Measurements from ENCODE around the gene AATK. TPM values are rescaled to one million over a fixed set of nuclear protein-coding genes. Genes with fewer than 3 reads are reported as not detected.

Gene AATK
- total and polyA plus RNA-seq, 9 of the 15 experiments (the other 6 are each of a cell fraction or from before 2014, with no cell fraction given) = 0.11 to 0.55 (median 0.38) TPM; not detected in 5

GRCh38 chr17:81082177-81083073 lies 83.6 kb downstream of the AATK start (continued):
- no peak for TF ChIP-seq RUNX1 (IDR thresholded peaks at IDR 0.05; ENCODE audit: low read depth)
- TF ChIP-seq MAFF (IDR thresholded peaks at IDR 0.05; ENCODE audit: low read length) = no peak
- no peak for TF ChIP-seq RBM15 (IDR thresholded peaks at IDR 0.05; ENCODE audit: insufficient read depth, low read length)
- no peak for TF ChIP-seq ZKSCAN1 (IDR thresholded peaks at IDR 0.05; ENCODE audit: low read depth, low read length)

DNA sequence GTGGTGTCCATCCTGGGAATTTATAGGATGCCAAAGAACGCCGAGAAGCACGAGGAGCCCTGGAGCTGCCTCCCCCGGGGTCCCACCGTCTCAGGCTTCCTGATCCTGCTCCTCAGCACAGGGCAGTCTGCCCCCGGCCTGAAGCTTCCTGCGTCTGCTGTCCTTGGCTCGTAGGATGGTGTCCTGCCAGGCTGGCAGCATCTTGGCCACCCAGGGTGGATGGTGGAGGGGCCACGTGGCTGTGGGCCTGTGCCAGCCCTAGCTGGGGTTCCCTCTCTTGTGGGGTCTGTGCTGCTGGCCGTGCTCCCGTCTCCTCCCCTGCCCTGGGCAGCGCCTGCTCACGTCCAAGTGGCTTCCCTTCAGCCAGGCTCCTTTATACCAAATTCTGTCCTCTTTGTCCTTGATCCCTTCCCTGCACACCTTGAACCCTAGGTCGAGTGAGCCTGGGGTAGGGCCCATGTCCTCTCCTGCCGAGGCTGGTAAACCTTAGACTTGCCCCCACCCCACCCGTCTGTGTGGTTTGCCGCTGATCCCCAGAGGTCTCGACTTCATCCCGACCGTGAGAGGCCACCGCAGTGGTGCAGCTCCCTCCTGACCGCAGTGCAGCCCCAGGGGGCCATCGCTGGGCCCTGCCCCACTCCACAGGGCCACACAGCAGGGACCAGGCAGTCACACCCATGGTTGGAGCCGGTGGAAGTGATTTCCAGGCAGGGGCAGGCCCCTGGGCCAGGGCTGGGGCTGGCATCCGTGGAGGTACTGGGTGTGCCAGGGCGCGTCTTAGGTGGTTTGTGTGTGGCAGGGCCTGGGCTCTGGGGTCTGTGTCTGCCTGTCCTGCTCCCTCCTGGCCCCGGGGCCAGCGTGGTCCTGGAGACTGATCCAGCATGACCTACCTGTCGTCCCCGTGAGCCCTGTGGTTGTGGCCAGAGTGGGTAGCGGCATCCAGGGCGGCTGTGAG lies 84.5 kb downstream of the AATK start:
- H3K27me3 ChIP-seq (ENCODE audit: control insufficient read depth in 2 of 2, insufficient read depth in 2 of 2, low read length in 2 of 2) = no peaks in the 10 kb centered on the region
- H3K36me3 ChIP-seq (ENCODE audit: control insufficient read depth, insufficient read depth, low read length) = peaks cover 41% of the 10 kb centered on the region; the same call in 1 of the 3 replicates
- FAIRE-seq (no peak), DNase-seq (ENCODE audit: extremely low read depth in 1 of 4, low spot score in 3 of 4) (no peak), ATAC-seq (no peak)
- no peak overlapping the region for H3K4me3 ChIP-seq
- ChIA-PET POLR2A (interaction anchor here (1.6 to 2.2 kb wide), 2 partner anchors 9 to 11 kb away, joined by 5 to 7 read pairs; no protein-coding TSS in a partner anchor), CTCF (ENCODE audit: low intra/inter-chr PET ratio) (no interaction called here)
- peaks cover 0 to 55% of the 10 kb centered on the region in 2 experiments; a peak in 3 of 5 replicates for H3K4me1 ChIP-seq (replicated peaks in 1 of 2; ENCODE audit: control insufficient read depth in 2 of 2, insufficient read depth in 2 of 2, low read length in 2 of 2)
- intact Hi-C loops (cut with micrococcal nuclease) (no loop called here), in situ Hi-C loops (cut with MboI) (no loop called here)
- H3K27ac ChIP-seq (ENCODE audit: extremely low read depth, low read depth, low read length) = no peak overlapping the region
- no peak overlapping the region for H2AFZ ChIP-seq (ENCODE audit: low read depth, low read length)
- BruUV-seq (replicated peaks) = no TSS peak
- WGBS (ENCODE audit: insufficient coverage, low coverage, missing lambda C conversion rate) = 89% methylated on average over 27 of the region's 33 CpGs
- no peaks in the 10 kb centered on the region for H3K79me2 ChIP-seq (ENCODE audit: control insufficient read depth, insufficient read depth, low read length)
- H3K9me3 ChIP-seq (replicated peaks; ENCODE audit: control insufficient read depth, insufficient read depth, low read depth, low read length) = no peaks in the 10 kb centered on the region
- peaks cover 5% of the 10 kb centered on the region; the same call in 1 of the 2 replicates for H4K20me1 ChIP-seq (replicated peaks; ENCODE audit: control insufficient read depth, insufficient read depth, low read length)
- peak overlapping the region in 1 of 2 experiments; percentile 69; a peak in 2 of 4 replicates for H3K9ac ChIP-seq (ENCODE audit: insufficient read depth in 1 of 2, low read depth in 2 of 2, low read length in 2 of 2)
- H3K4me2 ChIP-seq (ENCODE audit: insufficient read depth, low read length) = no peak overlapping the region
- H3K9me1 ChIP-seq (ENCODE audit: control insufficient read depth, insufficient read depth, low read length) = no peaks in the 10 kb centered on the region
- TF ChIP-seq, protein P1, sequence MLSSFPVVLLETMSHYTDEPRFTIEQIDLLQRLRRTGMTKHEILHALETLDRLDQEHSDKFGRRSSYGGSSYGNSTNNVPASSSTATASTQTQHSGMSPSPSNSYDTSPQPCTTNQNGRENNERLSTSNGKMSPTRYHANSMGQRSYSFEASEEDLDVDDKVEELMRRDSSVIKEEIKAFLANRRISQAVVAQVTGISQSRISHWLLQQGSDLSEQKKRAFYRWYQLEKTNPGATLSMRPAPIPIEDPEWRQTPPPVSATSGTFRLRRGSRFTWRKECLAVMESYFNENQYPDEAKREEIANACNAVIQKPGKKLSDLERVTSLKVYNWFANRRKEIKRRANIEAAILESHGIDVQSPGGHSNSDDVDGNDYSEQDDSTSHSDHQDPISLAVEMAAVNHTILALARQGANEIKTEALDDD (IDR thresholded peaks at IDR 0.05) = no peak
- TF ChIP-seq, protein P2, sequence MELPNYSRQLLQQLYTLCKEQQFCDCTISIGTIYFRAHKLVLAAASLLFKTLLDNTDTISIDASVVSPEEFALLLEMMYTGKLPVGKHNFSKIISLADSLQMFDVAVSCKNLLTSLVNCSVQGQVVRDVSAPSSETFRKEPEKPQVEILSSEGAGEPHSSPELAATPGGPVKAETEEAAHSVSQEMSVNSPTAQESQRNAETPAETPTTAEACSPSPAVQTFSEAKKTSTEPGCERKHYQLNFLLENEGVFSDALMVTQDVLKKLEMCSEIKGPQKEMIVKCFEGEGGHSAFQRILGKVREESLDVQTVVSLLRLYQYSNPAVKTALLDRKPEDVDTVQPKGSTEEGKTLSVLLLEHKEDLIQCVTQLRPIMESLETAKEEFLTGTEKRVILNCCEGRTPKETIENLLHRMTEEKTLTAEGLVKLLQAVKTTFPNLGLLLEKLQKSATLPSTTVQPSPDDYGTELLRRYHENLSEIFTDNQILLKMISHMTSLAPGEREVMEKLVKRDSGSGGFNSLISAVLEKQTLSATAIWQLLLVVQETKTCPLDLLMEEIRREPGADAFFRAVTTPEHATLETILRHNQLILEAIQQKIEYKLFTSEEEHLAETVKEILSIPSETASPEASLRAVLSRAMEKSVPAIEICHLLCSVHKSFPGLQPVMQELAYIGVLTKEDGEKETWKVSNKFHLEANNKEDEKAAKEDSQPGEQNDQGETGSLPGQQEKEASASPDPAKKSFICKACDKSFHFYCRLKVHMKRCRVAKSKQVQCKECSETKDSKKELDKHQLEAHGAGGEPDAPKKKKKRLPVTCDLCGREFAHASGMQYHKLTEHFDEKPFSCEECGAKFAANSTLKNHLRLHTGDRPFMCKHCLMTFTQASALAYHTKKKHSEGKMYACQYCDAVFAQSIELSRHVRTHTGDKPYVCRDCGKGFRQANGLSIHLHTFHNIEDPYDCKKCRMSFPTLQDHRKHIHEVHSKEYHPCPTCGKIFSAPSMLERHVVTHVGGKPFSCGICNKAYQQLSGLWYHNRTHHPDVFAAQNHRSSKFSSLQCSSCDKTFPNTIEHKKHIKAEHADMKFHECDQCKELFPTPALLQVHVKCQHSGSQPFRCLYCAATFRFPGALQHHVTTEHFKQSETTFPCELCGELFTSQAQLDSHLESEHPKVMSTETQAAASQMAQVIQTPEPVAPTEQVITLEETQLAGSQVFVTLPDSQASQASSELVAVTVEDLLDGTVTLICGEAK (IDR thresholded peaks at IDR 0.05) = no peak
- TF ChIP-seq, protein P2 (CRISPR knock-in tag; IDR thresholded peaks at IDR 0.05) = no peak
